HCT116 (cell line): ENCODE results near the gene SLC47A2. TPM values are rescaled to one million over a fixed set of nuclear protein-coding genes. Genes with fewer than 3 reads are reported as not detected.

Source experiments
- ATAC-seq: fragments of 200-7000 bp; cut with Tn5 transposase; 2 replicates; pipeline ENCODE4 v1.9.1; 2020; ENCODE audit warnings: mild to moderate bottlenecking, moderate library complexity
- BruUV-seq: library from RNA; stranded (reverse); fragments of 400-500 nt; replicated peaks from 2 replicates; lab custom pipeline; 2021; lab: Mats Ljungman, UMichigan
- CTCF ChIA-PET: fragments of 300-600 bp; sonication (Branson Sonifier 250); formaldehyde crosslinking; loops from one replicate; lab custom pipeline; 2021; ENCODE audit warnings: antibody characterized with exemption; lab: Charles Lee
- POLR2A ChIA-PET: fragments of 300-600, 350-600 bp; sonication (Branson Sonifier 250); formaldehyde crosslinking; loops from one replicate; lab custom pipeline; 2021; ENCODE audit warnings: antibody characterized with exemption; lab: Charles Lee
- RAD21 ChIA-PET, 2 experiments: fragments of 300-600 bp; sonication (Branson Sonifier 250); formaldehyde crosslinking; loops; one replicate each; lab custom pipeline; 2023; ENCODE audit warnings: low total read pairs in 2 of 2; ENCODE audit not compliant: uncharacterized antibody in 2 of 2, unreplicated experiment in 2 of 2, low non-redundant PET in 1 of 2; lab: Charles Lee
- DNase-seq: peaks from one replicate; pipeline ENCODE4 v3.0.0-alpha.2; 2010; ENCODE audit warnings: low read depth, low spot score
- H2AFZ ChIP-seq: fragments of 200-600 bp; shearing (Covaris generic), sonication (generic); 2 replicates; pipeline ENCODE4 v1.6.1; 2017; ENCODE audit warnings: low read depth, mixed run types, mixed read lengths, antibody characterized with exemption, low read length; ENCODE audit not compliant: poor library complexity, severe bottlenecking
- H3K27ac ChIP-seq: 2 replicates; pipeline ENCODE4 v1.5.1; 2012; ENCODE audit warnings: low read depth, low read length
- H3K27me3 ChIP-seq: fragments of 200-600 bp; sonication (generic); 2 replicates; pipeline ENCODE4 v1.6.1; 2016; ENCODE audit warnings: mixed run types, low read length, mixed read lengths; ENCODE audit not compliant: insufficient read depth
- H3K36me3 ChIP-seq, 2 experiments: fragments of 200-500 bp in 1 of 2; fragments of 200-600 bp in 1 of 2; sonication (Bioruptor generic) in 1 of 2; sonication (generic) in 1 of 2; 2 replicates each; pipeline versions ENCODE4 v1.5.1 to v1.6.1; 2014 to 2016; ENCODE audit warnings: low read length in 2 of 2, inconsistent platforms in 1 of 2, mixed read lengths in 1 of 2, mixed run types in 1 of 2; ENCODE audit not compliant: insufficient read depth in 2 of 2, control insufficient read depth in 1 of 2
- H3K4me1 ChIP-seq, 2 experiments: fragments of 200-600 bp in 1 of 2; sonication (generic) in 1 of 2; 2 replicates each; pipeline versions ENCODE4 v1.5.1 to v1.6.1; 2012 to 2017; ENCODE audit warnings: low read length in 2 of 2, inconsistent platforms in 1 of 2, mild to moderate bottlenecking in 1 of 2, mixed read lengths in 1 of 2, mixed run types in 1 of 2, moderate library complexity in 1 of 2; ENCODE audit not compliant: insufficient read depth in 2 of 2, control insufficient read depth in 1 of 2
- H3K4me2 ChIP-seq: fragments of 200-600 bp; sonication (generic); 2 replicates; pipeline ENCODE4 v1.6.1; 2017; ENCODE audit warnings: mixed run types, low read length, mixed read lengths
- H3K4me3 ChIP-seq, 2 experiments: fragments of 200-600 bp in 1 of 2; sonication (generic) in 1 of 2; replicated peaks in 1 of 2; 2 replicates each; pipeline ENCODE4 v1.5.1; 2011 to 2016; ENCODE audit warnings: low read length in 2 of 2, control low read depth in 1 of 2, low read depth in 1 of 2, mild to moderate bottlenecking in 1 of 2, mixed read lengths in 1 of 2, mixed run types in 1 of 2
- H3K79me2 ChIP-seq: fragments of 200-600 bp; sonication (generic); 2 replicates; pipeline ENCODE4 v1.6.1; 2017; ENCODE audit warnings: mild to moderate bottlenecking, mixed run types, low read length, moderate library complexity, mixed read lengths; ENCODE audit not compliant: insufficient read depth
- H3K9ac ChIP-seq: fragments of 200-600 bp; sonication (generic); 2 replicates; pipeline ENCODE4 v1.6.1; 2016; ENCODE audit warnings: low read length, mixed read lengths
- H3K9me2 ChIP-seq: fragments of 200-600 bp; sonication (generic), shearing (Covaris generic); 2 replicates; pipeline ENCODE4 v1.6.1; 2017; ENCODE audit warnings: mixed run types, mild to moderate bottlenecking, moderate library complexity; ENCODE audit not compliant: insufficient read depth
- H3K9me3 ChIP-seq, 2 experiments: fragments of 200-500 bp in 1 of 2; fragments of 200-600 bp in 1 of 2; sonication (Bioruptor generic) in 1 of 2; sonication (generic) in 1 of 2; 2 replicates each; pipeline ENCODE4 v1.6.1; 2014 to 2017; ENCODE audit warnings: low read length in 2 of 2, mixed read lengths in 2 of 2, inconsistent platforms in 1 of 2, low read depth in 1 of 2, mild to moderate bottlenecking in 1 of 2, mixed run types in 1 of 2, moderate library complexity in 1 of 2; ENCODE audit not compliant: control insufficient read depth in 1 of 2, insufficient read depth in 1 of 2
- H4K20me1 ChIP-seq: fragments of 200-600 bp; sonication (generic), shearing (Covaris generic); 2 replicates; pipeline ENCODE4 v1.6.1; 2017; ENCODE audit warnings: mixed run types, mild to moderate bottlenecking, moderate library complexity; ENCODE audit not compliant: insufficient read depth
- CBX3 ChIP-seq: IDR thresholded peaks from 2 replicates; pipeline ENCODE4 v1.6.1; 2012; ENCODE audit warnings: low read depth
- ELF1 ChIP-seq: IDR thresholded peaks from 2 replicates; pipeline ENCODE4 v1.6.1; 2012; ENCODE audit warnings: low read depth, borderline replicate concordance
- EZH2 ChIP-seq: fragments of 200-600 bp; sonication (generic); IDR thresholded peaks from 2 replicates; pipeline ENCODE4 v1.6.1; 2017; ENCODE audit warnings: antibody characterized with exemption, mixed run types
- FOSL1 ChIP-seq: IDR thresholded peaks from 2 replicates; pipeline ENCODE4 v1.6.1; 2012; ENCODE audit warnings: low read depth
- JUND ChIP-seq: IDR thresholded peaks from 2 replicates; pipeline ENCODE4 v1.6.1; 2012
- POLR2A ChIP-seq: IDR thresholded peaks from 2 replicates; pipeline ENCODE4 v1.7.0; 2011; ENCODE audit warnings: borderline replicate concordance; ENCODE audit not compliant: insufficient read depth, insufficient read length; ENCODE audit errors: extremely low read depth
- POLR2AphosphoS5 ChIP-seq: IDR thresholded peaks from 2 replicates; pipeline ENCODE4 v1.6.1; 2011; ENCODE audit warnings: mild to moderate bottlenecking, low read depth, low read length, moderate library complexity
- RAD21 ChIP-seq: IDR thresholded peaks from 2 replicates; pipeline ENCODE4 v1.6.1; 2012; ENCODE audit warnings: low read depth, mild to moderate bottlenecking
- SIN3A ChIP-seq: IDR thresholded peaks from 2 replicates; pipeline ENCODE4 v1.6.1; 2012; ENCODE audit warnings: low read depth
- SP1 ChIP-seq: IDR thresholded peaks from 2 replicates; pipeline ENCODE4 v1.6.1; 2012; ENCODE audit warnings: low read depth
- SRF ChIP-seq: IDR thresholded peaks from 2 replicates; pipeline ENCODE4 v1.6.1; 2012; ENCODE audit warnings: low read depth
- TCF7L2 ChIP-seq: IDR thresholded peaks from 2 replicates; pipeline ENCODE4 v1.7.0; 2011; ENCODE audit warnings: borderline replicate concordance, inconsistent platforms; ENCODE audit not compliant: insufficient read depth, insufficient read length; ENCODE audit errors: extremely low read depth
- YY1 ChIP-seq: IDR thresholded peaks from 2 replicates; pipeline ENCODE4 v1.6.1; 2011; ENCODE audit warnings: low read length, low read depth, moderate library complexity, mild to moderate bottlenecking; ENCODE audit not compliant: insufficient replicate concordance; ENCODE audit errors: extremely low read depth
- intact Hi-C: fragments of 100-400 bp; cut with micrococcal nuclease; formaldehyde crosslinking; loops from 2 replicates; pipeline ENCODE4 v1.10.0; 2022
- total RNA-seq: library from RNA; stranded (reverse); gene quantifications from one replicate; pipeline ENCODE4 v1.2.1, GENCODE V29; 2021; ENCODE audit not compliant: unreplicated experiment
- TF ChIP-seq, protein P1 (sequence below): IDR thresholded peaks from 2 replicates; pipeline ENCODE4 v1.6.1; 2012
- TF ChIP-seq, protein P2 (sequence below): IDR thresholded peaks from 2 replicates; pipeline ENCODE4 v1.6.1; 2011; ENCODE audit warnings: mild to moderate bottlenecking, low read length, moderate library complexity; ENCODE audit not compliant: insufficient replicate concordance; ENCODE audit errors: extremely low read depth
- TF ChIP-seq, protein P3 (sequence below), 3 experiments: fragments of 200-600 bp in 1 of 3; sonication (generic) in 1 of 3; IDR thresholded peaks in 2 of 3; conservative IDR thresholded peaks in 1 of 3; 2 replicates each; pipeline ENCODE4 v1.5.1; 2012 to 2017; ENCODE audit warnings: low read depth in 2 of 3, low read length in 2 of 3, antibody characterized with exemption in 1 of 3, borderline replicate concordance in 1 of 3, control low read depth in 1 of 3, mild to moderate bottlenecking in 1 of 3, mixed read lengths in 1 of 3, mixed run types in 1 of 3, moderate library complexity in 1 of 3; ENCODE audit not compliant: insufficient read depth in 1 of 3

The SLC47A2 gene
- total RNA-seq, 1 experiment from 2014 or later: not detected

GRCh38 chr17:19748807-19749193, 32.4 kb upstream of the SLC47A2 start:
- H3K9ac ChIP-seq: no peak overlapping the region
- no peak overlapping the region for H3K27ac ChIP-seq
- no peaks in the 10 kb centered on the region for H3K9me2 ChIP-seq
- ChIA-PET RAD21 (no interaction called here), CTCF (no interaction called here), POLR2A (no interaction called here)
- H3K4me3 ChIP-seq: no peak overlapping the region
- H3K4me1 ChIP-seq: peaks cover 36 to 53% of the 10 kb centered on the region in 2 experiments
- no peak overlapping the region for H3K4me2 ChIP-seq
- DNase-seq (no peak), ATAC-seq (no peak)
- intact Hi-C loops: no loop called here
- H4K20me1 ChIP-seq: no peaks in the 10 kb centered on the region
- H3K36me3 ChIP-seq: no peaks in the 10 kb centered on the region
- BruUV-seq: no TSS peak
- no peaks in the 10 kb centered on the region for H3K27me3 ChIP-seq
- TF ChIP-seq ELF1: no peak
- no peak for TF ChIP-seq RAD21
- TF ChIP-seq POLR2AphosphoS5: no peak
- TF ChIP-seq SP1: no peak
- TF ChIP-seq FOSL1: no peak
- no peak for TF ChIP-seq POLR2A
- no peak for TF ChIP-seq EZH2
- no peak for TF ChIP-seq CBX3
- TF ChIP-seq SRF: no peak
- no peak for TF ChIP-seq JUND
- no peak for TF ChIP-seq SIN3A
- TF ChIP-seq, protein P1, sequence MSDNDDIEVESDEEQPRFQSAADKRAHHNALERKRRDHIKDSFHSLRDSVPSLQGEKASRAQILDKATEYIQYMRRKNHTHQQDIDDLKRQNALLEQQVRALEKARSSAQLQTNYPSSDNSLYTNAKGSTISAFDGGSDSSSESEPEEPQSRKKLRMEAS: no peak
- TF ChIP-seq YY1: no peak
- TF ChIP-seq, protein P2, sequence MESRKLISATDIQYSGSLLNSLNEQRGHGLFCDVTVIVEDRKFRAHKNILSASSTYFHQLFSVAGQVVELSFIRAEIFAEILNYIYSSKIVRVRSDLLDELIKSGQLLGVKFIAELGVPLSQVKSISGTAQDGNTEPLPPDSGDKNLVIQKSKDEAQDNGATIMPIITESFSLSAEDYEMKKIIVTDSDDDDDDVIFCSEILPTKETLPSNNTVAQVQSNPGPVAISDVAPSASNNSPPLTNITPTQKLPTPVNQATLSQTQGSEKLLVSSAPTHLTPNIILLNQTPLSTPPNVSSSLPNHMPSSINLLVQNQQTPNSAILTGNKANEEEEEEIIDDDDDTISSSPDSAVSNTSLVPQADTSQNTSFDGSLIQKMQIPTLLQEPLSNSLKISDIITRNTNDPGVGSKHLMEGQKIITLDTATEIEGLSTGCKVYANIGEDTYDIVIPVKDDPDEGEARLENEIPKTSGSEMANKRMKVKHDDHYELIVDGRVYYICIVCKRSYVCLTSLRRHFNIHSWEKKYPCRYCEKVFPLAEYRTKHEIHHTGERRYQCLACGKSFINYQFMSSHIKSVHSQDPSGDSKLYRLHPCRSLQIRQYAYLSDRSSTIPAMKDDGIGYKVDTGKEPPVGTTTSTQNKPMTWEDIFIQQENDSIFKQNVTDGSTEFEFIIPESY: no peak
- no peak for TF ChIP-seq TCF7L2
- TF ChIP-seq, protein P3, sequence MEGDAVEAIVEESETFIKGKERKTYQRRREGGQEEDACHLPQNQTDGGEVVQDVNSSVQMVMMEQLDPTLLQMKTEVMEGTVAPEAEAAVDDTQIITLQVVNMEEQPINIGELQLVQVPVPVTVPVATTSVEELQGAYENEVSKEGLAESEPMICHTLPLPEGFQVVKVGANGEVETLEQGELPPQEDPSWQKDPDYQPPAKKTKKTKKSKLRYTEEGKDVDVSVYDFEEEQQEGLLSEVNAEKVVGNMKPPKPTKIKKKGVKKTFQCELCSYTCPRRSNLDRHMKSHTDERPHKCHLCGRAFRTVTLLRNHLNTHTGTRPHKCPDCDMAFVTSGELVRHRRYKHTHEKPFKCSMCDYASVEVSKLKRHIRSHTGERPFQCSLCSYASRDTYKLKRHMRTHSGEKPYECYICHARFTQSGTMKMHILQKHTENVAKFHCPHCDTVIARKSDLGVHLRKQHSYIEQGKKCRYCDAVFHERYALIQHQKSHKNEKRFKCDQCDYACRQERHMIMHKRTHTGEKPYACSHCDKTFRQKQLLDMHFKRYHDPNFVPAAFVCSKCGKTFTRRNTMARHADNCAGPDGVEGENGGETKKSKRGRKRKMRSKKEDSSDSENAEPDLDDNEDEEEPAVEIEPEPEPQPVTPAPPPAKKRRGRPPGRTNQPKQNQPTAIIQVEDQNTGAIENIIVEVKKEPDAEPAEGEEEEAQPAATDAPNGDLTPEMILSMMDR (IDR thresholded peaks at IDR 0.05 in 2 of 3, conservative IDR thresholded peaks at IDR 0.05 in 1 of 3; ENCODE audit: borderline replicate concordance in 1 of 3, insufficient read depth in 1 of 3, low read depth in 2 of 3, low read length in 2 of 3): no peak
- no peaks in the 10 kb centered on the region for H3K9me3 ChIP-seq
- H2AFZ ChIP-seq: no peak overlapping the region
- no peaks in the 10 kb centered on the region for H3K79me2 ChIP-seq
